ENCODE data around the gene THNSL1. TPM values are rescaled to one million over a fixed set of nuclear protein-coding genes. Genes with fewer than 3 reads are reported as not detected.

The THNSL1 gene
- total and polyA plus RNA-seq, 4 donors: 2.0 to 8.6 (median 2.9) TPM

- no peak for ATAC-seq (ENCODE audit: insufficient read depth, low FRiP score)
- H3K27me3 ChIP-seq (ENCODE audit: control insufficient read depth in 3 of 3, insufficient read depth in 3 of 3, low read length in 2 of 3): no peaks in the 10 kb centered on the region
These were observed 30.7 kb downstream of the THNSL1 start for GRCh38 chr10:25047088-25047487.

GRCh38 chr10:25047591-25048301 lies 31.3 kb downstream of the THNSL1 start:
- Histone ChIP-seq H3K4me3 (no peak overlapping the region), H3K27me3 (ENCODE audit: control insufficient read depth in 3 of 3, insufficient read depth in 3 of 3, low read length in 2 of 3) (no peaks in the 10 kb centered on the region), H3K9me3 (ENCODE audit: control insufficient read depth in 4 of 4, insufficient read depth in 3 of 4, low read length in 3 of 4) (no peaks in the 10 kb centered on the region), H3K27ac (ENCODE audit: low read depth in 1 of 2, low read length in 1 of 2) (no peak overlapping the region), H3K36me3 (ENCODE audit: control insufficient read depth in 4 of 4, insufficient read depth in 4 of 4, low read length in 4 of 4) (no peaks in the 10 kb centered on the region), H3K4me1 (ENCODE audit: control insufficient read depth in 5 of 5, insufficient read depth in 5 of 5, low read length in 5 of 5) (peaks cover 0 to 4% (median 0%) of the 10 kb centered on the region in 5 donors), H3K9ac (ENCODE audit: insufficient read depth in 1 of 2, low read length in 2 of 2) (no peak overlapping the region)
- ATAC-seq (ENCODE audit: insufficient read depth, low FRiP score) (no peak), DNase-seq (no peak)
- 42 to 45% methylated on average over 4 of the region's 4 CpGs for WGBS, 2 donors
- no peak for TF ChIP-seq CTCF (IDR thresholded peaks at IDR 0.05; ENCODE audit: control extremely low read depth, extremely low read depth)

More at GRCh38 chr10:25047088-25047487, 30.7 kb downstream of the THNSL1 start:
- H3K4me1 ChIP-seq (ENCODE audit: control insufficient read depth in 5 of 5, insufficient read depth in 5 of 5, low read length in 5 of 5): peaks cover 0 to 4% (median 0%) of the 10 kb centered on the region in 5 donors
- no peak overlapping the region for H3K9ac ChIP-seq (ENCODE audit: insufficient read depth in 1 of 2, low read length in 2 of 2)
- no peaks in the 10 kb centered on the region for H3K36me3 ChIP-seq (ENCODE audit: control insufficient read depth in 4 of 4, insufficient read depth in 4 of 4, low read length in 4 of 4)
- no peak overlapping the region for H3K27ac ChIP-seq (ENCODE audit: low read depth in 1 of 2, low read length in 1 of 2)
- 51 to 53% methylated on average over 2 of the region's 2 CpGs for WGBS, 2 donors
- no peaks in the 10 kb centered on the region for H3K9me3 ChIP-seq (ENCODE audit: control insufficient read depth in 4 of 4, insufficient read depth in 3 of 4, low read length in 3 of 4)
- no peak for TF ChIP-seq CTCF (IDR thresholded peaks at IDR 0.05; ENCODE audit: control extremely low read depth, extremely low read depth)
- no peak for DNase-seq
- H3K4me3 ChIP-seq: no peak overlapping the region

GRCh38 chr10:25048450-25048849 lies 32.0 kb downstream of the THNSL1 start:
- H3K4me1 ChIP-seq (ENCODE audit: control insufficient read depth in 5 of 5, insufficient read depth in 5 of 5, low read length in 5 of 5): peaks cover 0 to 4% (median 0%) of the 10 kb centered on the region in 5 donors
- ATAC-seq (ENCODE audit: insufficient read depth, low FRiP score): no peak
- WGBS, 2 donors: 88 to 89% methylated on average over 5 of the region's 5 CpGs

More at GRCh38 chr10:25048450-25048849, 32.0 kb downstream of the THNSL1 start:
- Histone ChIP-seq H3K36me3 (ENCODE audit: control insufficient read depth in 4 of 4, insufficient read depth in 4 of 4, low read length in 4 of 4) (no peaks in the 10 kb centered on the region), H3K9ac (ENCODE audit: insufficient read depth in 1 of 2, low read length in 2 of 2) (no peak overlapping the region), H3K9me3 (ENCODE audit: control insufficient read depth in 4 of 4, insufficient read depth in 3 of 4, low read length in 3 of 4) (no peaks in the 10 kb centered on the region), H3K27me3 (ENCODE audit: control insufficient read depth in 3 of 3, insufficient read depth in 3 of 3, low read length in 2 of 3) (no peaks in the 10 kb centered on the region), H3K27ac (ENCODE audit: low read depth in 1 of 2, low read length in 1 of 2) (no peak overlapping the region), H3K4me3 (no peak overlapping the region)
- no peak for TF ChIP-seq CTCF (IDR thresholded peaks at IDR 0.05; ENCODE audit: control extremely low read depth, extremely low read depth)
- DNase-seq: no peak

Measured in lung (tissue), 12 donors.